IMR-90 (cell line): ENCODE data around the gene C3orf52.

ENCODE experiments used
- BHLHE40 ChIP-seq: fragments of 150-350 bp; IDR thresholded peaks from 2 replicates; pipeline ENCODE4 v1.6.1; 2016; ENCODE audit warnings: mild to moderate bottlenecking, low read depth, low read length
- CEBPB ChIP-seq: IDR thresholded peaks from 2 replicates; pipeline ENCODE4 v1.6.1; 2012; ENCODE audit warnings: low read depth, low read length, improper control_type of control experiment
- CHD1 ChIP-seq: IDR thresholded peaks from 2 replicates; pipeline ENCODE4 v1.6.1; 2012; ENCODE audit warnings: low read depth, low read length, improper control_type of control experiment
- CTCF ChIP-seq: conservative IDR thresholded peaks from 2 replicates; pipeline ENCODE4 v1.5.1; 2012; ENCODE audit warnings: mild to moderate bottlenecking, low read depth, low read length, improper control_type of control experiment
- FOS ChIP-seq: fragments of 150-350 bp; IDR thresholded peaks from 2 replicates; pipeline ENCODE4 v1.6.1; 2016; ENCODE audit warnings: low read depth, low read length
- POLR2A ChIP-seq: IDR thresholded peaks from 2 replicates; pipeline ENCODE4 v1.6.1; 2012; ENCODE audit warnings: mild to moderate bottlenecking, low read depth, low read length
- RAD21 ChIP-seq: IDR thresholded peaks from 2 replicates; pipeline ENCODE4 v1.6.1; 2012; ENCODE audit warnings: low read length, improper control_type of control experiment
- RCOR1 ChIP-seq: IDR thresholded peaks from 2 replicates; pipeline ENCODE4 v1.6.1; 2012; ENCODE audit warnings: mild to moderate bottlenecking, low read length, improper control_type of control experiment; ENCODE audit not compliant: insufficient replicate concordance
- RFX5 ChIP-seq: IDR thresholded peaks from 2 replicates; pipeline ENCODE4 v1.8.0; 2012; ENCODE audit warnings: low read depth, mild to moderate bottlenecking, low read length, moderate library complexity
- USF2 ChIP-seq: fragments of 150-350 bp; IDR thresholded peaks from 2 replicates; pipeline ENCODE4 v1.6.1; 2017; ENCODE audit warnings: mild to moderate bottlenecking, antibody characterized with exemption, low read length, low read depth

- no peak for TF ChIP-seq CTCF
- no peak for TF ChIP-seq FOS
- no peak for TF ChIP-seq BHLHE40
- no peak for TF ChIP-seq CHD1
- no peak for TF ChIP-seq POLR2A
- no peak for TF ChIP-seq RFX5
- TF ChIP-seq RAD21: no peak
- TF ChIP-seq CEBPB: no peak
- TF ChIP-seq RCOR1: no peak
- no peak for TF ChIP-seq USF2
These were observed 43.3 kb upstream of the C3orf52 start for GRCh38 chr3:112042842-112043280.
